Stimulated activated CD4-positive, alpha-beta T cell treated with anti-CD3 and anti-CD28 coated beads, Interleukin-15, amount 100 ng/mL, for 48 hours (primary cell): Measurements from ENCODE around the gene STK32C.
A peak's percentile ranks its signal among the peaks of the same experiment; 100 is the strongest.
"Not testable (repeated sequence)": the region's sequence is repeated elsewhere in the genome, so short reads cannot be mapped to it uniquely, and the experiment has no call there.

ENCODE experiments used
- DNase-seq, 2 donors: peaks; one replicate each; pipeline ENCODE4 v3.0.0-alpha.2; 2020; ENCODE audit warnings: low read depth in 2 of 2

Gene STK32C

GRCh38 chr10:132319853-132320653 lies 12.3 kb upstream of the STK32C start:
- DNase-seq, result peak in 1 of 2 donors; percentile 38

DNA sequence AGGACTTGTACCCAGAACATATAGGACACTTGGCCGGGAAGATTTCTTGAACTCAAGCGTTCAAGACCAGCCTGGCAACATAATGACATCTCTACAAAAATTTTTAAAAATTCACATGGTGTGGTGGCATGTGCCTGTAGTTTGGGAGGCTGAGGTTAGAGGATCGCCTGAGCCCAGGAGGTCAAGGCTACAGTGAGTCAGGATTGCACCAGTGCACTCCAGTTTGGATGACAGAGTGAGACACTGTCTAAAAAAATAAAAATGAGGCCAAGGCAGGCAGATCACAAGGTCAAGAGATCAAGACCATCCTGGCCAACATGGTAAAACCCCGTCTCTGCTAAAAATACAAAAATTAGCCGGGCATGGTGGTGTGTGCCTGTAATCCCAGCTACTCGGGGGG lies 9.7 kb upstream of the STK32C start:
- DNase-seq, result not testable (repeated sequence)

GRCh38 chr10:132316133-132316532 lies 8.4 kb upstream of the STK32C start:
- DNase-seq, result no peak

- not testable (repeated sequence) for DNase-seq
These were observed 7.1 kb upstream of the STK32C start for GRCh38 chr10:132314881-132315280.

DNA sequence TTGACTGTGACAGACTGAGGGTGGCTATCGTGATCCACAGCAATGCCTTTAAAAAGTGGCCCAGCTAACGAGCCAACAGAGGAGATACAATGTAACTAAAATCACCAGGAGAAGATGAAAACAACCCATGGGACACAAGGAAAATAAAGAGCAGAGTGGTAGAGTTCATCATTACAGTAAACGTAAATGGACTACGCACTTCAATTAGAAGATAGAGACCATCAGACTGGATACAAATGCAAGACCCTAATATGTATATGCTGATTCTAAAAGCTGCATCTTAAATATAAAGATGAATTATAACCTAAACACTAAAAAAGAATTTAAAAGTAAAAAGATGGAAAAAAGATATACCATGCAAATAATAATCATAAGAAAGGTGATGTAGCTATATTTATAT lies 6.6 kb upstream of the STK32C start:
- DNase-seq, result no peak

DNA sequence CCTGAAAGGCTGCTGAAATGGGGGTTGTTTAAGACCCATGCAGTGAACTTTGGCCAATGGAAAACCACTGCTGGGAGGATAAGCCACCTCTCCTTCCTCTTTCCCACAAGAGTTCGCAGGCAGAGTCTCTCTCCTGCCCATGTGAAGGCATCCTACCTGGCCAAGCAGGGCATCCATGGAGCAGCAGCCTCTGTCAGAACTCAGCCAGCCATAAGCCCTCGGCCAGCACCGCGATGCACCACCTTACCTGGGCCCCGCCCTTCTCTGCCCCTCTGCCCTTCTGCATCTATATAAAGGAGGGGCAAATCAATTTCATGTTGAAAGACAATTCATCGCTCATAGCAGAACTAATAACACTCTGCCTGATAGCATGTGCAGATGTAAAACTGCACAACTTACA lies 6.1 kb upstream of the STK32C start:
- DNase-seq, result no peak

GRCh38 chr10:132313305-132313704 lies 5.6 kb upstream of the STK32C start:
- DNase-seq, result no peak

- DNase-seq, result no peak
These were observed 3.7 kb upstream of the STK32C start for GRCh38 chr10:132311338-132311939.

- DNase-seq, result no peak
These were observed 3.1 kb upstream of the STK32C start for GRCh38 chr10:132310701-132311337.

DNA sequence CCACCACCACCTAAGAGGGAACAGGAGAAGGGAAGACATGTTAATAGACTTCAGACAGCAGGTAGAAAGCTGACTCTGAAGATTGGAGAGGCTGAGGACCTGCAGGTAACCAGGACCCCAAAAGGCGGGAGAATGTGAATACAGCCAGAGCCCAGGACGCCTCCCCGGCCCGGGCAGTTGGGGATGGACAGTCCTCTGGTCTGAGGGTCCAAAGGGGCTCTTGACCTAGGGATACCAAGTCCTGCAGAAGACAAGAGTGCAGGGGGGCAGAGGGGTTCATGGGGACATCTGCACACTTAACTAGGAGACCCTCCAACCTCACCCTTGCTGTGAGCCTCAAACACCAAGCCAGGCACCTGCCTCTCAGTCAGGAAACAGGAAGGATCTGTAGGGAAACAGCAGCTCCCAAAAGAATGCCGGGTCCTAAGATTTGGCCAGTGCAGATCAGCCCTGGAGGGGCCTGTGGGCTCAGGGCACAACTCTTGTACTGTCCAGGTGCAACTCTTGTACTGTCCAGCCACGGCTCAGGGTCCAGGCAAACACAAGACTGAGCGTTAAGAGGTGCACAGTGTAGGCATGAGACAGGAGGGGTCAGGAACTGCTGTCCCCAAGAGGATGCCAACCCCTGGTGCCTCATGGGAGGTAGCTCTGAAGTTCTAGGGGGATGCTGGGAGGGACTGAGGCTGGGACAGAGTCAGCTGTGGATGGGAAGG lies 2.3 kb upstream of the STK32C start:
- DNase-seq, result no peak

GRCh38 chr10:132309471-132309865 lies 1.7 kb upstream of the STK32C start:
- DNase-seq, result no peak

DNA sequence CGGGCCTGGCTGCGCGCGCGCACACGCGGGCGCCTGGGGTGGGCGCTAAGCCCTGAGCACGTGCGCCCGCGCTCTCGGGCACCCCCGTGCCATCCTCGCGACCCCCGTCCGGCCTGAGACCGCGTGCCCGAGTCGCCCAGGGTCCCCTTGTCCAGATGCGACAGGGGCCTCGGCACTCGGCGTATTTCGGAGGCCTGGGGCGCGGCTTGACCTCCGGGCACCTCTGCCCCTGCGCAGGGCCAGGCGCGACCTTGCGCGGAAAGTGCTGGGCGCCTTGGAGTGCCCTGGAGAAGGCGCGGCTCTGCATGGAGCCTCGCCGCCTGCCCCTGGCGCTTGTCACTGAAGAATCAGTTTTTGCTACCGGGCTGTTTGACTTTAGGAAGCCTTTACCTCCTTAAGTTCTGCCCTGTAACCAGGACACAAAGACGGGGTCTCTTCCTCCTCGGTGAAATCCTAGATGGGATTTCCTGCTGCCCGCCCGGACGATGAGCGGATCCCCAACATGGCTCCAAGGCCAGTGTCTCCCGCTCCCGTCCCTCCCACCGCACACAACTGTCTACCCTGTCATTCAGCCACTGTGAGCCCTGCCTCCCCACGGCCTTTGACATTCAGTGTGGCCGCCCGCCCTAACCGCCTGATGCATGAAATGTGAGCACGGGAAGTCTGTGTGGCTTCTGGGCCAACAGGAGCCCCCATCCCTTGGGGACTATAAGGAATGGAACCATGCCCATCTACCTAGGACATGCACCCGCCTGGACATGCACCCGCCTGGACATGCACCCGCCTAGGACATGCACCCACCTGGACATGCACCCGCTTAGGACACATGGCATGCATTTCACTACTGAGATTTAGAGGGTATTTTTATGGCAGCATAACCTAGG lies 1.1 kb upstream of the STK32C start:
- no peak for DNase-seq

DNA sequence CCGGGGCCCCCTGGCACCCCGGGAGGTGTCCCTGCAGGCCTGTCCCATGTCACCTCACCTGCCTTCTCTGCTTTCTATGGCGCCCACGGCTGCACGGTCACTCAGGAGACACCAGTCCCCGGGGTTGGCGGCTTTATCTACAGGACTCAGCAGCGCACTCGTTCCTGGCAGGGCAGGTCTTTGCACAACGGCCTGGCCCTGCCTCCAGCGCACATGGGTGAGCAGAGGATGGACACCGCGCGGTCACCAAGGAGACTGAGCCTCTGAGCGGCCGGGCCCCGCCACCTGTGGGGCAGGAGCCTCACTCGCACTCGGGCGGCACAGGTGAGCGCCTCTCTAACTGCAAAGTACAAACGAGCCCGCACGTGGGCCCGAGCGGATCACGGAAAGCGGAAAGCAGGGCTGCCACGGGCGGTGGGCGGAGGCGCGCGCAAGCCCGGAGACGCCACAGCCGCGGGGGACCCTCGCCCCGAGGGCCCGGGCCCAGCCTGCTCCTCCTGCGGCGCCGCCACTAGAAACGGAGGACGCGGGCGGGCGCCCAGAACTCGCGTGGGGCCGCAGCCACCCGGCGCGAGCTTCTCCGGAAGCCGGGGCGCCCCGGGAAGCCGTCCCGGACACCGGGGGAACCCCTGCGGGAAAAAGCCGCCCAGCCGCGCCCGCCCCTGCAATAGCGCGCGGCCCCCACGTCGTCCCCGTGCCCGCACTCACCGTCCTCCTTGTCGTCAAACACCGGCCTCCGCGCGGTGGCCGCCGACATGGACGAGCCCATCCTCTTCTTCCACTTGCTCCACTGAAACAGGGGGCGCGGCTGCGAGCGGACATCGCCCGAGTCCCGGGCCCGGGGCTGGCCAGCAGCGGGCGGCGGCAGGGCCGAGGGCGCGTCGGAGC lies 642 bp downstream of the STK32C start:
- no peak for DNase-seq

DNA sequence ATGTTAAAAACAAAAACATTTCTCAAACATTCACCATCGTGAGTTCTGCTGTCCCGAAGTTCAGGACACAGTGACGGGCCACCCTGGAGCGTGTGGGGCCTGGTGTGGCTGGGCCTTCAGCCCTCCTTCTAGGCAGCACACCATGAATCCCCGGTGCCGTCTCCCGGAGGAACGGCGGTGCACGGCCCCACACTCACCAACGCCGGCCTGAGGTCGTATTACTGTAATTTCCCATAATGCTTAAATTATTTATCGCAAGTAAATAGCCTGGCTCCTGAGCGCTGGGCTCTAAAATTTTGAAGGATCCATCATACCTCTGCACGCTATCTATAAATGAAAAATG lies 1.4 kb downstream of the STK32C start:
- no peak for DNase-seq

DNA sequence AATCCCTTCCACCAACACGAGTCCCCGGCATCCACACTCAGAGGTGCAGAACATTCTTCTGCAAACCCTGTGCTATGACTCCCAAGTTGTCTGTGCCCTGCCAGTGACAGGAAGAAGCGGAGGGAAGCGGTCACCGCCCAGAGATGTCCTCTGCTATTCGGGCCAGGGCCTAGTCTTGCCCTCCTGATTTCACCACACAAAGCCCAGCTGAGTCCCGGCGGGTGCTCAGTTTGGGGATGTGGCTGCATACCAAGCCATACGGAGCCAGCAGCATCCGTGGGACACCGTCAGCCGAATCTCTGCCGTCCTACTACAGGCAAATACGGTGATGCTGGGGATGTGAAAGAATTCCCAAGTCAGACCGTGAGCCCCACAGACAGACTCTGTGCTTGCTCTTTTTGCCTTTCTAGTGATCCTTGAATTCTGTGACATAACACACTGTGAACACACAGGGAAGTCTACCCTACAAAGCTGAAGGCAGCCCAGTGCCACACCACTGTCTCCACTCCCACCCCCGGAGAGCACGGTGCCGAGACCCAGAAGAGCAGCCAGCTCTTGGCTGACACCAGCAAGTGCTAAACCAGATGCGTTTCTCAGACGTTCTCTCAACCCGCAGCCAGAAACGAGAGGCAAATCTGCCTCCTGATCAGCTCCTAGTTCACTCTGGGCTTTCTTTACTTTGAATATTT lies 2.0 kb downstream of the STK32C start:
- DNase-seq, result no peak

GRCh38 chr10:132304756-132305509 lies 2.8 kb downstream of the STK32C start:
- no peak for DNase-seq

DNA sequence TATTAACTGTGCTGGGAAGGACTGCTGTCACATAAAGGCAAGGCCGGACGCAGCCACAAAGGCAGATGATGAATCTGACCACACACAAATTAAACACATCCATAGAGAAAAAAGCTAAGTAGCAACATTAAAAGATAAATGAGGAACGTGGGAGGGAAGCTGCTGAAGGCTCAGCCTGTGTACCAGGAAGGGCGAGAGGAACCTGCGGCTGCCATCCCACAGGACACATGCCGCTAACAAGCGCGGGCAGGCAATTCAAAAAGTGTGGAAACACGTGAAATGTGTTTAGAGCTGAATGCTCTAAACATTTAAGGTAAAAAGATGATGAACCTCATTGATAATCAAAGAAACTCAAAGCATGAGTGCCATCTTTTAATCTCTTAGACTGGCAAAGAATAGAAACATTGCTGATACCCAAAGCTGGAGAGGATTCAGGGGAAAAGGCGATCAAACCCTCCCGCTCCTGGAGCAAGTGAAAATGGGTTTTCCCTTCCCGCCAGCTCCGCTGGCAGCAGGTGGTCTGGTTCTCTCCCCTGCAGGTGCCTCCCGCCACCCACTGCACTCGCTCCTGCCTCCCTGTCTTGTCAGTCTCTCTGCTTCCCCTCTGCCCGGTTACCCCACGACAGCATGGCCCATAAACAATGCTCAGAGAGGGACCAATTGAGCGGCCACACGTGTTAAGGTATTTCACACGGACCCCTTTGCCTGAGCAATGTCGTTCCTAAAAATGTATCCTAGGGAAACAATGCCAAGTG lies 4.2 kb downstream of the STK32C start:
- no peak for DNase-seq
